GM21447 (cell line): ENCODE results near the gene ETV2.
"Not testable (repeated sequence)": the region's sequence is repeated elsewhere in the genome, so short reads cannot be mapped to it uniquely, and the experiment has no call there.

ENCODE experiments used
- ATAC-seq: cut with Tn5 transposase; IDR thresholded peaks from one replicate; pipeline ENCODE4 v1.9.1; 2021; ENCODE audit not compliant: unreplicated experiment

ETV2 gene

GRCh38 chr19:35656700-35657099, 15.2 kb downstream of the ETV2 start:
- no peak for ATAC-seq

GRCh38 chr19:35657904-35658700, 16.6 kb downstream of the ETV2 start:
- no peak for ATAC-seq

GRCh38 chr19:35661995-35662340, 20.4 kb downstream of the ETV2 start:
- no peak for ATAC-seq

GRCh38 chr19:35663981-35664380, 22.4 kb downstream of the ETV2 start:
- no peak for ATAC-seq

GRCh38 chr19:35665157-35665556, 23.6 kb downstream of the ETV2 start:
- ATAC-seq, result no peak

GRCh38 chr19:35665604-35666003, 24.1 kb downstream of the ETV2 start:
- ATAC-seq, result no peak

GRCh38 chr19:35666251-35666913, 24.8 kb downstream of the ETV2 start, which contains the start of gene UPK1A:
Gene UPK1A, plus strand, starts transcription at chr19:35666517. Its CDS starts 296 bp downstream, at chr19:35666813.
- no peak for ATAC-seq

- ATAC-seq, result no peak
These were observed 28.0 kb downstream of the ETV2 start for GRCh38 chr19:35669566-35669965.

GRCh38 chr19:35669974-35670373, 28.4 kb downstream of the ETV2 start:
- no peak for ATAC-seq

- ATAC-seq, result no peak
These were observed 29.1 kb downstream of the ETV2 start for GRCh38 chr19:35670686-35671085.

GRCh38 chr19:35671818-35672217, 30.3 kb downstream of the ETV2 start:
- no peak for ATAC-seq

GRCh38 chr19:35673121-35673804, 31.7 kb downstream of the ETV2 start:
- ATAC-seq, result no peak

- no peak for ATAC-seq
These were observed 34.1 kb downstream of the ETV2 start for GRCh38 chr19:35675589-35676140.

- ATAC-seq, result no peak
These were observed 48.3 kb downstream of the ETV2 start for GRCh38 chr19:35689836-35690235.

GRCh38 chr19:35691106-35691505, 49.6 kb downstream of the ETV2 start:
- not testable (repeated sequence) for ATAC-seq

GRCh38 chr19:35692010-35692409, 50.5 kb downstream of the ETV2 start:
- ATAC-seq, result no peak

GRCh38 chr19:35693422-35693821, 51.9 kb downstream of the ETV2 start:
- ATAC-seq, result no peak

GRCh38 chr19:35693835-35694599, 52.5 kb downstream of the ETV2 start:
- ATAC-seq, result peak; percentile 84
